ENCODE results near the gene TOGARAM2.

Gene TOGARAM2

DNA sequence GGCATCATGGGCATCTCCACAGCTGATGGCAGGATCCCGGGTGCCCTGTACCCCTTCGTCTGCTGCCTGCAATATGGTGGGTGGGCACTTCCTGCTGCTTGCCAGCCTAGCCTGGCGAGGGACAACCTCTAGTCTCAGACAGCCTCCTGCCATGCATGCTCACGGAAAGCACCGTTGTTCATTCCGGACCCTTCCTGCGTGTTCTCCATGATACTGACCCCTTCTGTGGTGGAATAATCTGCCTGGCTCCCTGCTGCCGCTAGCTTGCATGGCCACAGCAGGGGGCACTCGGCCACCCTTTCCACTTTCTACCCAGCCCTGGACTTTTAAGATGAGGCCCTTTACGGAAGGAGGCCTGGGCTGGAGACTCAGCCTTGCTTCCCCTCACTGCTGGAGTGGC lies 81.3 kb downstream of the TOGARAM2 start:
- Histone ChIP-seq H3K9me3 (ENCODE audit: control insufficient read depth, low read length) (no peaks in the 10 kb centered on the region), H3K36me3 (ENCODE audit: control insufficient read depth, insufficient read depth, low read length) (no peaks in the 10 kb centered on the region), H3K4me1 (ENCODE audit: control insufficient read depth, insufficient read depth, low read length) (peaks cover 28% of the 10 kb centered on the region), H3K27ac (ENCODE audit: insufficient read depth, low read depth, low read length, poor library complexity, severe bottlenecking) (no peak overlapping the region), H3K27me3 (ENCODE audit: control insufficient read depth, insufficient read depth, low read length, poor library complexity, severe bottlenecking) (no peaks in the 10 kb centered on the region), H3K4me3 (ENCODE audit: insufficient read depth, low read depth, low read length) (no peak overlapping the region)
- 92 to 96% methylated on average over 10 of the region's 10 CpGs for WGBS, 2 experiments

DNA sequence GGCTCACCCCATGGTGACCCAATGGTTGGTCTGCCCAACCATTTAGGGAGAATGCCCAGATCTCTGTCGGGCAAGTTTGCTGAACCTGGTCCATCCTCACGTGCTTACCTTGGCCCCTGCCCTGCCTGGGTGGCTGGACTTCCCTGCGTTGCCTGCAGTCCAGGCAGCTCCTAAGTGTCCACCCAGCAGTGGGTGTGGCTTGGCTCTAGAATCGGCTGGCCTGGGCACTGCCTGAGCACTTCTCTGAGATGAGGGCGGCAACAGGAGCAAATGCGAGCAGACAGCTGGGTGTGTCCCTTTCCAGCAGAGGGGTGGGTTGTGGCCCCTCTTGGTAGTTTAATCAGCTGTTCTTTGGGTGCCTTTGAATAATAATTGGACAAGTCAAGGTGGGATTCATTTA lies 82.0 kb downstream of the TOGARAM2 start:
- WGBS, 2 experiments, result 89 to 93% methylated on average over 6 of the region's 6 CpGs

DNA sequence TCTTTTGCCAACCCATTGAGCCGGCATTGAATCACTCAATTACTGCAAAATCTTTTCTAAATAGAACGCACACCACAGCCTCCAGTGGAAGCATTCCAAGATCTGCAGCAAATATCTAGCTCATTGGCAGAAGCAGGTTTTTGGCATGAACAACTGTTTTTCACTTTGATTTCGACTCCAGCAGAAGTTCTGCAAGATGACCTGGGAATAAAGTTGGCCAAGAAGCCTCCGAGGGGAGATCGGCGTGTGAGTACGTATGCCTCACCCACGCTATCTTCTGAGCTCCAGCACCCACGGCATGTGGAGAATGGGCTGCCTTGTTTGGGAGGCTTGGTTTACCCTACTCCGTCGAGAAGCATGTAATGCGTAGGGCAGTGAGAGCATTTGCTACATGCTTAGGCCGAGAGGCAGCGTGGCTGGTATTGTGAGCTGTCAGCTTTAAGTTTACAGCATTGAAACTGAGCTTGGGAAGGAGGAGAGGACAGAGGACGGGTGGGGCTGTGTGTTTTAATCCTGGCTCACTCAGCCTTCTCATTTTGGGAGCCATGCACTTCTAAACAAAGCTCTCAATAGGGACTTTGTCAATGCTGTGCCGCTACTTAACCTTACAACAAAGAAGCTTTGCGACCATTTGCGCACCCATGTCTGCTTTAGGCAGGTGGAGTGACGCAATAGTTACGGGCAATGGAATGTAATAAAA lies 82.7 kb downstream of the TOGARAM2 start:
- Histone ChIP-seq H3K4me3 (ENCODE audit: insufficient read depth, low read depth, low read length) (no peak overlapping the region), H3K27me3 (ENCODE audit: control insufficient read depth, insufficient read depth, low read length, poor library complexity, severe bottlenecking) (no peaks in the 10 kb centered on the region), H3K27ac (ENCODE audit: insufficient read depth, low read depth, low read length, poor library complexity, severe bottlenecking) (no peak overlapping the region), H3K36me3 (ENCODE audit: control insufficient read depth, insufficient read depth, low read length) (no peaks in the 10 kb centered on the region), H3K9me3 (ENCODE audit: control insufficient read depth, low read length) (no peaks in the 10 kb centered on the region), H3K4me1 (ENCODE audit: control insufficient read depth, insufficient read depth, low read length) (peaks cover 28% of the 10 kb centered on the region)
- WGBS, 2 experiments, result 88 to 89% methylated on average over 20 of the region's 20 CpGs

More for the DNA sequence above, 82.0 kb downstream of the TOGARAM2 start:
- H3K27me3 ChIP-seq (ENCODE audit: control insufficient read depth, insufficient read depth, low read length, poor library complexity, severe bottlenecking), result no peaks in the 10 kb centered on the region
- H3K4me3 ChIP-seq (ENCODE audit: insufficient read depth, low read depth, low read length), result no peak overlapping the region
- H3K27ac ChIP-seq (ENCODE audit: insufficient read depth, low read depth, low read length, poor library complexity, severe bottlenecking), result no peak overlapping the region
- H3K4me1 ChIP-seq (ENCODE audit: control insufficient read depth, insufficient read depth, low read length), result peaks cover 28% of the 10 kb centered on the region
- no peaks in the 10 kb centered on the region for H3K36me3 ChIP-seq (ENCODE audit: control insufficient read depth, insufficient read depth, low read length)
- H3K9me3 ChIP-seq (ENCODE audit: control insufficient read depth, low read length), result no peaks in the 10 kb centered on the region

DNA sequence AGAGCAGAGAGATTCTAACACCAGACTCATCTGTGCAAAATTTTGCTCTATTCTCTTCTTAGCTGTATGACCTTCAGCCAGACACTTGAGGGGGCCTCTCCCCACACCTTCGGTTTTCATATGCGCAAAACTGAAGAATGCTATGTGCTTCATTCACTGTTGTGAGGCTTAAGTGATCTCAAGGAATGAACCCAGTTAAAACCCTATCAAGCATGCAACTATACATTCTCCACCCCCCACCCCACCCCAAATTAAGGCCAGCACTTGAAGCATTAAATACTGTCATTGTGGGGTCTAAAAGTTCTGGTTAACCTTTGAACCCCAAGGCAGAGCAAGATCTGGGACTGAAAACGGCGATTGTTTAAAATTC lies 83.2 kb downstream of the TOGARAM2 start:
- Histone ChIP-seq H3K27me3 (ENCODE audit: control insufficient read depth, insufficient read depth, low read length, poor library complexity, severe bottlenecking) (no peaks in the 10 kb centered on the region), H3K4me3 (ENCODE audit: insufficient read depth, low read depth, low read length) (no peak overlapping the region)
- WGBS, 2 experiments, result 87 to 92% methylated on average over 4 of the region's 4 CpGs

DNA sequence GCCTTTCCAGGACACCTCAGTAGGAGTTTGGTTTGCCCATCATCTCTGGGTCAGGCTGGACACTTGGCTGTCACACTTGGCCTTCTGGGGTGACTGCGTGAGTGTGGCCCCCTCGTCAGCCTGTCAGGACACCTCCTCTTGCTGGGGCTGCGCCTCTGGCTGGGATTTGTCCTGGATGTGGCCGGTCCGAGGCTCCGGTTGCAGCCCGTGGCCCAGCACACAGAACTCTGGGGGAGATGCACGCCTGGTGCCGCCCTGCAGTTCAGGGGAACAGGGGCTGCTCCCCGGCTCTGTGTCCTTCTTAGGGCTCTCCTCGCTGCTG lies 83.6 kb downstream of the TOGARAM2 start:
- Histone ChIP-seq H3K4me3 (ENCODE audit: insufficient read depth, low read depth, low read length) (no peak overlapping the region), H3K4me1 (ENCODE audit: control insufficient read depth, insufficient read depth, low read length) (peaks cover 28% of the 10 kb centered on the region), H3K9me3 (ENCODE audit: control insufficient read depth, low read length) (no peaks in the 10 kb centered on the region), H3K36me3 (ENCODE audit: control insufficient read depth, insufficient read depth, low read length) (no peaks in the 10 kb centered on the region), H3K27me3 (ENCODE audit: control insufficient read depth, insufficient read depth, low read length, poor library complexity, severe bottlenecking) (no peaks in the 10 kb centered on the region), H3K27ac (ENCODE audit: insufficient read depth, low read depth, low read length, poor library complexity, severe bottlenecking) (no peak overlapping the region)
- WGBS, 2 experiments, result 80 to 81% methylated on average over 11 of the region's 11 CpGs

More for the DNA sequence above, 83.2 kb downstream of the TOGARAM2 start:
- H3K4me1 ChIP-seq (ENCODE audit: control insufficient read depth, insufficient read depth, low read length), result peaks cover 28% of the 10 kb centered on the region
- H3K9me3 ChIP-seq (ENCODE audit: control insufficient read depth, low read length), result no peaks in the 10 kb centered on the region
- H3K36me3 ChIP-seq (ENCODE audit: control insufficient read depth, insufficient read depth, low read length), result no peaks in the 10 kb centered on the region
- no peak overlapping the region for H3K27ac ChIP-seq (ENCODE audit: insufficient read depth, low read depth, low read length, poor library complexity, severe bottlenecking)

DNA sequence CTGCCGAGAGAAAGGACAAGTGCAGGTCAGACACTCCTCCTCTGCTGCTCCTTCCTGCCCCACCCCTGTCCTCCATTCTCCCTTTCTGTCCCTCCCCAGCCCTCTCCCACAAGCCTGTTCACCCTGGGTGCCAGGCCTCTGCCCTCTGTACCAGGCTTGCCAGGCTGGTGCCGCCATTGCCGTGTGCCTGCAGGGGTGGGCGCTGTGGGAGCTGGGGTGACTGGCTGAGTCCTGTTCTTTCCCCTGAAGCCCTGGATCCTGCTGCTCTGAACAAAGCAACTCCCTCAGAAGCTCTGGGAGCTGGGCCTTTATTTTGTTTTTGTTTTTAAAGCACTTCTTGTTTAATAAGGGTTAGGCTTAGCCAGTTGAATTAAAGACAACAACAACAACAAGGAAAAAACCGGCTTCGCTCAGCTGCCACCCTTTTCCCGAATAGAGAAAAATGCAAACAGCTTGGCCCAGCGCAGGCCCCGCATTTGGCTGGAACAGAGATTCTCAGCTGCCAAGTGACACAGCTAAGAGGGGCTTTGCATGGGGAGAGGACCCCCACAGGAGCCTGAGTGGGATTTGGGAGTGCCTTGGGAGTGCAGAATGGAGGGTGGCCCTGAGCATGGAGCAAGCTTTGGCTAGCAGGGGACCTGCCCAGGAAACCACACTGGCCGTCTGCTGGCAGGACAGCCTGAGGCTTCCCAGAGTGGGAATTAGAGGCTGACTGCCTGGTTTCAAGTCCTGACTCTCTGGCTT lies 84.1 kb downstream of the TOGARAM2 start:
- 43 to 53% methylated on average over 10 of the region's 10 CpGs for WGBS, 2 experiments
- Histone ChIP-seq H3K27me3 (ENCODE audit: control insufficient read depth, insufficient read depth, low read length, poor library complexity, severe bottlenecking) (no peaks in the 10 kb centered on the region), H3K9me3 (ENCODE audit: control insufficient read depth, low read length) (no peaks in the 10 kb centered on the region), H3K27ac (ENCODE audit: insufficient read depth, low read depth, low read length, poor library complexity, severe bottlenecking) (no peak overlapping the region), H3K4me3 (ENCODE audit: insufficient read depth, low read depth, low read length) (no peak overlapping the region), H3K36me3 (ENCODE audit: control insufficient read depth, insufficient read depth, low read length) (no peaks in the 10 kb centered on the region), H3K4me1 (ENCODE audit: control insufficient read depth, insufficient read depth, low read length) (peaks cover 28% of the 10 kb centered on the region)

DNA sequence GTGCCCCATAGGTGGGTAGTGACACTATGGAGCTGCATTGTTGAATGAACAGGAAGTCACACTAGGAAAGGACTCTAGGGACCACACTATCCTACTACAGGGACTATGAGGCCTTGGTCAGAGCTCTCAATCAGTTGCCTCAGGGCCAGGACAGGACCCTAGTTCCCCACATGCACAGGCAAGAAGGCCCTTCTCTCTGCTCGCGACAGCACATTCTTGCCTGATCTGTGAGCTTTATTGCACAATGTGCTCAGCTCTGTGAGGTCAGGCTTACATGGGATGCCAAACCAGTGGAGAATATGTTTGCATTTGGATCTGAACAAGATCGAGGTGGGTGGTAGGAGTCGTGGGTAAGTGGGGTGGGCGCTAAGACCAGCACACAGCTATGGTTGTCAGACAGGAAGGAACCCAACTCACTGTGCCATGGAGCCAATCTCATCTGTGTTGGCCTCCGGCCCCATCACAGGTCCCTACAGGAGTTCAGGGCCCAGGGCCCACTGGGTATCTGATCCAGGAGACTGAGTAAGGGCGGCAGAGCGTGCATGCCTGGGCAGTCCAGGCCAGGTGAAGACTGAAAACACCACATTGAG lies 85.3 kb downstream of the TOGARAM2 start:
- Histone ChIP-seq H3K27me3 (ENCODE audit: control insufficient read depth, insufficient read depth, low read length, poor library complexity, severe bottlenecking) (no peaks in the 10 kb centered on the region), H3K4me1 (ENCODE audit: control insufficient read depth, insufficient read depth, low read length) (peaks cover 27% of the 10 kb centered on the region), H3K9me3 (ENCODE audit: control insufficient read depth, low read length) (no peaks in the 10 kb centered on the region), H3K4me3 (ENCODE audit: insufficient read depth, low read depth, low read length) (no peak overlapping the region), H3K27ac (ENCODE audit: insufficient read depth, low read depth, low read length, poor library complexity, severe bottlenecking) (no peak overlapping the region), H3K36me3 (ENCODE audit: control insufficient read depth, insufficient read depth, low read length) (no peaks in the 10 kb centered on the region)
- WGBS, 2 experiments, result 93 to 94% methylated on average over 8 of the region's 8 CpGs

DNA sequence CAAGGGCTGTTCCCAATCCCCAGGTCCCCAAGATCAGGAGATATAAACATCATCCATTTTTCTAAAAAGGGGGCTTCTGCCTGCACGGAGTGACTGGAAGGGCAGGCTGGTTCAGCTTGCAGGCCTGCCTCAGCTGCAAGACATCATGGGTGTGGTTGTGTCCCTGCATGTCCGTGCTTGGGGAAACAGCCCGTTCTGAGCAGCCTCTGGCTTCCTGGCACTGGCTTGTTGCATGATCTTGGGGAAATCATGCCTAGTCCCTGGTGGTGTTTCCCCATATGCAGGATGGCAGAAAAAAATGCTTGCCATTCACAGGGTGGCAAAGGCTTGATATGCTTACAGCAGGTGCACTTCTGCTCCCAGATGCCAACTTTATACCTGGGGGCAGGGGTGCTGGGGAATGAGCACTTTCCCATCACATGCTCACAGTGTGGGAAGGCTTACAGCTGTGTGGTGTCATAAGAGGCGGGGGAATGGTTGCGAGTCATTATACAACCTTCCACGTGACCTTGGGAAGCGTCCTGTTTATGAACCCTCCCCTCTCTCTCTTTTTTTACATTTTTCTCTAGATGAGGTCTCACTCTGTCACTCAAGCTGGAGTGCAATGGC lies 86.0 kb downstream of the TOGARAM2 start:
- WGBS, 2 experiments, result 93 to 94% methylated on average over 7 of the region's 7 CpGs

DNA sequence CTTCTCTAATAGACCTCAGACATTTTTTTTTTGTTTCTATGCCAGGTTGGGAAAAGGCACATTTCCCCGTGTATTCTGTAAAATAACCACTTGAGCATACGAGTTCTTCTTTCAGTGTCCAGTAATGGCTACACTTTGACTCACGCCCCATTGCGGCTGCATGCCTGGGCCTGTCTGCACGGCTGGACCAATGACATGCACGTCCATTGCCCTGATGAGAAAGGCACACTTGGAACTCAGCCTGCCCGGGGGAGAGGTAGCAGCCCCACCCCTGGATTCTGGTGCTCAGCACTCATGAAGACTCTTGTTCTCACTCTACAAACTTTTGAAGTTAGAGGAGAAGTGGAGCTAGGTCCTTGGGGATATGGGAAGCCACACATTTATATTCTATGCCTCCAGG lies 87.4 kb downstream of the TOGARAM2 start:
- H3K4me3 ChIP-seq (ENCODE audit: insufficient read depth, low read depth, low read length), result no peak overlapping the region
- H3K4me1 ChIP-seq (ENCODE audit: control insufficient read depth, insufficient read depth, low read length), result peaks cover 21% of the 10 kb centered on the region
- no peaks in the 10 kb centered on the region for H3K36me3 ChIP-seq (ENCODE audit: control insufficient read depth, insufficient read depth, low read length)
- H3K27ac ChIP-seq (ENCODE audit: insufficient read depth, low read depth, low read length, poor library complexity, severe bottlenecking), result no peak overlapping the region
- H3K9me3 ChIP-seq (ENCODE audit: control insufficient read depth, low read length), result no peaks in the 10 kb centered on the region
- no peaks in the 10 kb centered on the region for H3K27me3 ChIP-seq (ENCODE audit: control insufficient read depth, insufficient read depth, low read length, poor library complexity, severe bottlenecking)
- 96 to 97% methylated on average over 7 of the region's 7 CpGs for WGBS, 2 experiments

More for the DNA sequence above, 86.0 kb downstream of the TOGARAM2 start:
- Histone ChIP-seq H3K27ac (ENCODE audit: insufficient read depth, low read depth, low read length, poor library complexity, severe bottlenecking) (no peak overlapping the region), H3K4me1 (ENCODE audit: control insufficient read depth, insufficient read depth, low read length) (peaks cover 21% of the 10 kb centered on the region), H3K27me3 (ENCODE audit: control insufficient read depth, insufficient read depth, low read length, poor library complexity, severe bottlenecking) (no peaks in the 10 kb centered on the region), H3K9me3 (ENCODE audit: control insufficient read depth, low read length) (no peaks in the 10 kb centered on the region), H3K36me3 (ENCODE audit: control insufficient read depth, insufficient read depth, low read length) (no peaks in the 10 kb centered on the region), H3K4me3 (ENCODE audit: insufficient read depth, low read depth, low read length) (no peak overlapping the region)

DNA sequence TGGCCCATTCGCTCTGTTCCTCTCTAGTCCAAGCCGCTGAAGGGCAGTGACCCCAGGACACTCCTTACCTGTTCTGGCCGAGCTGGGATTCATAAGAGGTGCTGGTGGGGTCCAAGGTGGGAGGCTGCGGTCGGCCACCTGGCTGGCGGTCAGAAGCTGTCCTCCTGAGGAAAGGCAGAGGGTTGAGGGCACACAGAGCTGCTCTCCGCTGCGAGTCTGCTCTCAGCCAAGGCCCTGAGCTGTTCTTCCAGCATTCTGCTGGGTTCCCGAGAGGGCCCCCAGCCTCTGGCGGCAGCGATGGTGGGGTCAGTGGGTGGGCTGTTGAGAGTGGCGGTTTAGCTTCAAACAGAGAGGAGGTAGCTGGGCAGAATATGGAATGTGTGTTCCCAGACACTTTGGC lies 89.4 kb downstream of the TOGARAM2 start:
- 92 to 95% methylated on average over 12 of the region's 12 CpGs for WGBS, 2 experiments
- H3K4me3 ChIP-seq (ENCODE audit: insufficient read depth, low read depth, low read length), result no peak overlapping the region
- peaks cover 9% of the 10 kb centered on the region for H3K4me1 ChIP-seq (ENCODE audit: control insufficient read depth, insufficient read depth, low read length)
- H3K36me3 ChIP-seq (ENCODE audit: control insufficient read depth, insufficient read depth, low read length), result no peaks in the 10 kb centered on the region
- no peak overlapping the region for H3K27ac ChIP-seq (ENCODE audit: insufficient read depth, low read depth, low read length, poor library complexity, severe bottlenecking)
- H3K27me3 ChIP-seq (ENCODE audit: control insufficient read depth, insufficient read depth, low read length, poor library complexity, severe bottlenecking), result no peaks in the 10 kb centered on the region
- no peaks in the 10 kb centered on the region for H3K9me3 ChIP-seq (ENCODE audit: control insufficient read depth, low read length)

Measured in ectodermal cell (in vitro differentiated cells).